Measurements from ENCODE around the gene MKX.

Gene MKX

GRCh38 chr10:27742195-27743011, 3.2 kb downstream of the MKX start:
- Histone ChIP-seq H3K4me1 (ENCODE audit: control insufficient read depth, insufficient read depth, low read length) (peaks cover 50% of the 10 kb centered on the region), H3K27ac (ENCODE audit: low read length) (peak overlapping the region; percentile 90), H3K4me3 (ENCODE audit: low read length in 2 of 2) (peak overlapping the region; percentile 81 to 83), H3K9ac (ENCODE audit: low read length in 2 of 2) (peak overlapping the region; percentile 80 to 84), H3K27me3 (ENCODE audit: control insufficient read depth in 1 of 2, insufficient read depth in 2 of 2, low read length in 2 of 2) (no peaks in the 10 kb centered on the region), H3K36me3 (ENCODE audit: control insufficient read depth in 2 of 2, insufficient read depth in 2 of 2, low read length in 2 of 2) (peaks cover 0 to 6% of the 10 kb centered on the region in 2 donors), H3K9me3 (ENCODE audit: control insufficient read depth in 2 of 2, low read length in 2 of 2) (no peaks in the 10 kb centered on the region)

GRCh38 chr10:27741173-27742091, 4.2 kb downstream of the MKX start:
- Histone ChIP-seq H3K4me3 (ENCODE audit: low read length in 2 of 2) (peak overlapping the region; percentile 81 to 83), H3K9ac (ENCODE audit: low read length in 2 of 2) (peak overlapping the region; percentile 36 to 39), H3K4me1 (ENCODE audit: control insufficient read depth, insufficient read depth, low read length) (peaks cover 45% of the 10 kb centered on the region), H3K27ac (ENCODE audit: low read length) (no peak overlapping the region), H3K27me3 (ENCODE audit: control insufficient read depth in 1 of 2, insufficient read depth in 2 of 2, low read length in 2 of 2) (no peaks in the 10 kb centered on the region), H3K9me3 (ENCODE audit: control insufficient read depth in 2 of 2, low read length in 2 of 2) (no peaks in the 10 kb centered on the region), H3K36me3 (ENCODE audit: control insufficient read depth in 2 of 2, insufficient read depth in 2 of 2, low read length in 2 of 2) (peaks cover 0 to 6% of the 10 kb centered on the region in 2 donors)

GRCh38 chr10:27736396-27736795, 9.2 kb downstream of the MKX start:
- peaks cover 5% of the 10 kb centered on the region for H3K4me1 ChIP-seq (ENCODE audit: control insufficient read depth, insufficient read depth, low read length)
- no peak overlapping the region for H3K9ac ChIP-seq (ENCODE audit: low read length in 2 of 2)
- peaks cover 0 to 14% of the 10 kb centered on the region in 2 donors for H3K36me3 ChIP-seq (ENCODE audit: control insufficient read depth in 2 of 2, insufficient read depth in 2 of 2, low read length in 2 of 2)
- H3K4me3 ChIP-seq (ENCODE audit: low read length in 2 of 2) = no peak overlapping the region
- no peaks in the 10 kb centered on the region for H3K27me3 ChIP-seq (ENCODE audit: control insufficient read depth in 1 of 2, insufficient read depth in 2 of 2, low read length in 2 of 2)
- H3K27ac ChIP-seq (ENCODE audit: low read length) = no peak overlapping the region
- no peaks in the 10 kb centered on the region for H3K9me3 ChIP-seq (ENCODE audit: control insufficient read depth in 2 of 2, low read length in 2 of 2)

GRCh38 chr10:27730041-27730440, 15.6 kb downstream of the MKX start:
- H3K27me3 ChIP-seq (ENCODE audit: control insufficient read depth in 1 of 2, insufficient read depth in 2 of 2, low read length in 2 of 2) = no peaks in the 10 kb centered on the region
- H3K4me3 ChIP-seq (ENCODE audit: low read length in 2 of 2) = no peak overlapping the region
- no peak overlapping the region for H3K27ac ChIP-seq (ENCODE audit: low read length)
- no peaks in the 10 kb centered on the region for H3K9me3 ChIP-seq (ENCODE audit: control insufficient read depth in 2 of 2, low read length in 2 of 2)
- peaks cover 8% of the 10 kb centered on the region for H3K4me1 ChIP-seq (ENCODE audit: control insufficient read depth, insufficient read depth, low read length)
- peaks cover 2 to 8% of the 10 kb centered on the region in 2 donors for H3K36me3 ChIP-seq (ENCODE audit: control insufficient read depth in 2 of 2, insufficient read depth in 2 of 2, low read length in 2 of 2)
- no peak overlapping the region for H3K9ac ChIP-seq (ENCODE audit: low read length in 2 of 2)

- Histone ChIP-seq H3K36me3 (ENCODE audit: control insufficient read depth in 2 of 2, insufficient read depth in 2 of 2, low read length in 2 of 2) (peaks cover 2 to 3% of the 10 kb centered on the region in 2 donors), H3K4me3 (ENCODE audit: low read length in 2 of 2) (peak overlapping the region in 1 of 2 donors; percentile 31), H3K9ac (ENCODE audit: low read length in 2 of 2) (no peak overlapping the region), H3K9me3 (ENCODE audit: control insufficient read depth in 2 of 2, low read length in 2 of 2) (no peaks in the 10 kb centered on the region), H3K27me3 (ENCODE audit: control insufficient read depth in 1 of 2, insufficient read depth in 2 of 2, low read length in 2 of 2) (no peaks in the 10 kb centered on the region), H3K27ac (ENCODE audit: low read length) (peak overlapping the region; percentile 53), H3K4me1 (ENCODE audit: control insufficient read depth, insufficient read depth, low read length) (peaks cover 20% of the 10 kb centered on the region)
These were observed 17.3 kb downstream of the MKX start for GRCh38 chr10:27728338-27728737.

GRCh38 chr10:27724287-27724686, 21.3 kb downstream of the MKX start:
- Histone ChIP-seq H3K9me3 (ENCODE audit: control insufficient read depth in 2 of 2, low read length in 2 of 2) (no peaks in the 10 kb centered on the region), H3K27ac (ENCODE audit: low read length) (no peak overlapping the region), H3K4me3 (ENCODE audit: low read length in 2 of 2) (no peak overlapping the region), H3K4me1 (ENCODE audit: control insufficient read depth, insufficient read depth, low read length) (peaks cover 22% of the 10 kb centered on the region), H3K27me3 (ENCODE audit: control insufficient read depth in 1 of 2, insufficient read depth in 2 of 2, low read length in 2 of 2) (no peaks in the 10 kb centered on the region), H3K36me3 (ENCODE audit: control insufficient read depth in 2 of 2, insufficient read depth in 2 of 2, low read length in 2 of 2) (no peaks in the 10 kb centered on the region), H3K9ac (ENCODE audit: low read length in 2 of 2) (peak overlapping the region in 1 of 2 donors; percentile 23)

- H3K4me3 ChIP-seq (ENCODE audit: low read length in 2 of 2) = peak overlapping the region in 1 of 2 donors; percentile 23
- no peaks in the 10 kb centered on the region for H3K9me3 ChIP-seq (ENCODE audit: control insufficient read depth in 2 of 2, low read length in 2 of 2)
- H3K36me3 ChIP-seq (ENCODE audit: control insufficient read depth in 2 of 2, insufficient read depth in 2 of 2, low read length in 2 of 2) = no peaks in the 10 kb centered on the region
- peak overlapping the region; percentile 13 for H3K27ac ChIP-seq (ENCODE audit: low read length)
- H3K9ac ChIP-seq (ENCODE audit: low read length in 2 of 2) = no peak overlapping the region
- H3K27me3 ChIP-seq (ENCODE audit: control insufficient read depth in 1 of 2, insufficient read depth in 2 of 2, low read length in 2 of 2) = no peaks in the 10 kb centered on the region
- H3K4me1 ChIP-seq (ENCODE audit: control insufficient read depth, insufficient read depth, low read length) = peaks cover 22% of the 10 kb centered on the region
These were observed 22.2 kb downstream of the MKX start for GRCh38 chr10:27723436-27723835.

- no peak overlapping the region for H3K27ac ChIP-seq (ENCODE audit: low read length)
These were observed 25.1 kb downstream of the MKX start for GRCh38 chr10:27720529-27720928.

GRCh38 chr10:27719052-27719451, 26.6 kb downstream of the MKX start:
- Histone ChIP-seq H3K27ac (ENCODE audit: low read length) (no peak overlapping the region), H3K27me3 (ENCODE audit: control insufficient read depth in 1 of 2, insufficient read depth in 2 of 2, low read length in 2 of 2) (no peaks in the 10 kb centered on the region), H3K9me3 (ENCODE audit: control insufficient read depth in 2 of 2, low read length in 2 of 2) (no peaks in the 10 kb centered on the region), H3K4me3 (ENCODE audit: low read length in 2 of 2) (no peak overlapping the region), H3K36me3 (ENCODE audit: control insufficient read depth in 2 of 2, insufficient read depth in 2 of 2, low read length in 2 of 2) (no peaks in the 10 kb centered on the region), H3K9ac (ENCODE audit: low read length in 2 of 2) (no peak overlapping the region), H3K4me1 (ENCODE audit: control insufficient read depth, insufficient read depth, low read length) (peaks cover 18% of the 10 kb centered on the region)

More at GRCh38 chr10:27720529-27720928, 25.1 kb downstream of the MKX start:
- H3K27me3 ChIP-seq (ENCODE audit: control insufficient read depth in 1 of 2, insufficient read depth in 2 of 2, low read length in 2 of 2) = no peaks in the 10 kb centered on the region
- no peak overlapping the region for H3K4me3 ChIP-seq (ENCODE audit: low read length in 2 of 2)
- peaks cover 16% of the 10 kb centered on the region for H3K4me1 ChIP-seq (ENCODE audit: control insufficient read depth, insufficient read depth, low read length)
- no peak overlapping the region for H3K9ac ChIP-seq (ENCODE audit: low read length in 2 of 2)
- H3K36me3 ChIP-seq (ENCODE audit: control insufficient read depth in 2 of 2, insufficient read depth in 2 of 2, low read length in 2 of 2) = no peaks in the 10 kb centered on the region
- H3K9me3 ChIP-seq (ENCODE audit: control insufficient read depth in 2 of 2, low read length in 2 of 2) = no peaks in the 10 kb centered on the region

- Histone ChIP-seq H3K27me3 (ENCODE audit: control insufficient read depth in 1 of 2, insufficient read depth in 2 of 2, low read length in 2 of 2) (no peaks in the 10 kb centered on the region), H3K36me3 (ENCODE audit: control insufficient read depth in 2 of 2, insufficient read depth in 2 of 2, low read length in 2 of 2) (no peaks in the 10 kb centered on the region), H3K9ac (ENCODE audit: low read length in 2 of 2) (no peak overlapping the region), H3K4me3 (ENCODE audit: low read length in 2 of 2) (no peak overlapping the region), H3K27ac (ENCODE audit: low read length) (no peak overlapping the region), H3K9me3 (ENCODE audit: control insufficient read depth in 2 of 2, low read length in 2 of 2) (no peaks in the 10 kb centered on the region), H3K4me1 (ENCODE audit: control insufficient read depth, insufficient read depth, low read length) (peaks cover 11% of the 10 kb centered on the region)
These were observed 27.8 kb downstream of the MKX start for GRCh38 chr10:27717861-27718260.

Measured in stomach smooth muscle (tissue), 2 donors.